Testis (tissue), 3 donors: Measurements from ENCODE around the gene METTL22. TPM values are rescaled to one million over a fixed set of nuclear protein-coding genes. Genes with fewer than 3 reads are reported as not detected.
A peak's percentile ranks its signal among the peaks of the same experiment; 100 is the strongest.

ENCODE experiments used
- DNase-seq: peaks from one replicate; pipeline ENCODE4 v3.0.0-alpha.2; 2019
- H3K27ac ChIP-seq, 2 donors: fragments of 200-600 bp; sonication (generic); one replicate each; pipeline ENCODE4 v1.5.1; 2019
- H3K27me3 ChIP-seq: fragments of 200-600 bp; sonication (generic); one replicate; pipeline ENCODE4 v1.5.1; 2019
- H3K36me3 ChIP-seq: fragments of 200-600 bp; sonication (generic); one replicate; pipeline ENCODE4 v1.5.1; 2017; ENCODE audit warnings: low read depth; ENCODE audit errors: missing control alignments
- H3K4me1 ChIP-seq: fragments of 200-600 bp; sonication (generic); one replicate; pipeline ENCODE4 v1.5.1; 2019
- H3K4me3 ChIP-seq, 2 donors: fragments of 200-600 bp; sonication (generic); one replicate each; pipeline ENCODE4 v1.5.1; 2017 to 2019
- H3K9me3 ChIP-seq: fragments of 200-600 bp; sonication (generic); one replicate; pipeline ENCODE4 v1.5.1; 2017
- POLR2A ChIP-seq: fragments of 450-650 bp; IDR thresholded peaks from one replicate; pipeline ENCODE4 v1.6.1; 2017; ENCODE audit warnings: antibody characterized with exemption, mild to moderate bottlenecking, moderate library complexity
- WGBS, 2 donors: methylation state at CpG; one replicate each; pipeline ENCODE4 v1.1.5; 2018; 5-methylcytosine and 5-hydroxymethylcytosine counted together
- intact Hi-C: fragments of 100-400 bp; cut with DNase I; formaldehyde crosslinking; loops from one replicate; pipeline ENCODE4 v1.15.1; 2023; ENCODE audit warnings: low total_unique reads
- polyA plus RNA-seq: library from polyadenylated mRNA; stranded (reverse); fragments of 350-450 nt; fragmentation: Illumina TruSeq; extraction: RNeasy Lipid Tissue Mini Kit (QIAGEN cat#74804); gene quantifications from one replicate; pipeline ENCODE4 v1.2.3, GENCODE V29; 2014; ENCODE audit warnings: low read depth, low replicate concordance; ENCODE audit not compliant: insufficient read depth
- total RNA-seq, 2 donors: library from RNA; depleted of rRNA; stranded (reverse); fragments of >200 nt; gene quantifications; one replicate each; pipeline ENCODE4 v1.2.3, GENCODE V29; 2016
- TF ChIP-seq, protein P1 (sequence below), 3 experiments: fragments of 450-650 bp in 2 of 3; fragments of 200-600 bp in 1 of 3; sonication (generic) in 1 of 3; IDR thresholded peaks; one replicate each; pipeline ENCODE4 v1.5.1; 2016 to 2019; ENCODE audit warnings: antibody characterized with exemption in 3 of 3, mild to moderate bottlenecking in 2 of 3, moderate library complexity in 1 of 3

METTL22 gene
- total and polyA plus RNA-seq, 3 donors from 2014 or later = 74.5 to 93.1 (median 85.6) TPM

DNA sequence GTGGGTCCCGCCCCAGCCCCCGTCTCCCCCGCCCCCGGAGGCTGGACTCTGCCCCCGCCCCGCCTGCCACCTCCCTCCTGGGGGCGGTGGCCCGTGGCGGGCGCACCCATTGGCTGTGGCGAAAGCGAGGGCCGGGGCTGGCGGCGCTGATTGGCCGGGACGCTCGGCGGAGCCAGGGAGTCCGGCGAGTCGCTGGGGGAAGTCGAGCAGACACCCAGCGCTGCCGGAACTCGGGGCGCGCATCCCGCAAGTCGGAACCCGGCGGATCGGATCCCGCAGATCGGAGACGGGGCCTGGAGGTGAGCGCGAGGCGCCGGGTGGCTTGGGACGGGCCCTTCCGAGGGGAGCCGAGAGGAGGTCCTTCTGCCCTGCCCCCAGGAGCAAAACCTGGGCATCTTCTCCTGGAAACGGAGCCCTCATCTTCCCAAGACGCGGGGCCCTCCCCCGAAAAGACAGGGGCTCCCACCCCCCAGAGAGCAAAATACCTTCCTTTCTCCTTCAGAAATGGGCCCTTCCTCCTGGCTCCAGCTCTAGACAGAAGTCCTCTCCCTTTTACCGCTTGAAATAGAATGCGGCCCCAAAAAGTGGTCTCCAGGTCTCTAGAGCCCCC lies 53.0 kb downstream of the METTL22 start, which contains the start of gene ABAT:
TSS of gene ABAT (plus strand) at position 205 of the 610 bp plus-strand sequence. CDS start 61,123 bp downstream, outside the sequence.
- DNase-seq = peak; percentile 91
- H3K9me3 ChIP-seq = no peaks in the 10 kb centered on the region

DNA sequence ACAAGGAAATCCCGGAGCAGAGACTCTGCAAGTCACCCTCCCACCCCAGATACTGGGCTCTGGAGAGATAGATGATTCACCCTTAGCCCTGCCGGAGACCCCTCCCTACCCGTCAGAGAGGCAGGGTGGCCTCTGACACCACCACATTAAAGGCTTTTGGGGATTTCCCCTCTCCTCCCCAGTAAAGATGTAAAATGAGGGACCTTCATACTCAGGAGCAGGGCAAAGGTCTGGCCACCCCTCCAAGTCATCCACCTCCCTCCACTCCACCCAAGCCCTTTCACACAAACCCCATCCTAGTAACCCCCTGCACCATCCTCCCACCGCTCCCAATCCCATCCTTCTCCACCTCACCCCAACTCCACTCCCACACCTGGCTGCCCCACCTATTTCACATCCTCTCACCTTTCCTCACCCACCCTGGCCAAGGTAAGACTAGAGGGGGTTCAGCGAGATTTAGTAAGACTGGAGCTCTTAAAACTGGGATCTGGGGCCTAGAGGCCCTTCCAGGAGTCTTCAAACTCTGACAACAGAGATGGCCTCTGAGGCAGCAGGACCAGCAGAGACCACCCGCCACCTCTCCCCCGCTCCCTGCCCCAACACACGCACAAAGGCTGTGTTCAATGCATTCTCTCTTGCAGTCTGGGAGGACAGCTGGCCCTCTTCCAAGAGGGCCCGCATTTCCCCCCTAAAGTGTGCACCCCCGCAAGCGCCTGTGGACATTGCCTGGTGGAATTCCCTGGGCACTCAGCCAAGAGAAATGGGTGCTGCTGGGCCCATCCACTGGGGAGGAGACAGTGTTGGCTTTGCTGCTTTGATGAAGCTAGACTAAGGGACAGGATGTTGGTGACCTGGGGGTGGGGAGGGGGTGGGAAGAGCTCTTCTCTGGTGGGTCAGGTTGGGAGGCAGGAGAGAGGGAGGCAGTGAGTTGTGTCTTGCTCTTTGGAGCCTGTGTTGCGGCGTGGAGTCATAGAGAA lies 54.0 kb downstream of the METTL22 start:
- no peaks in the 10 kb centered on the region for H3K9me3 ChIP-seq
- intact Hi-C loops = no loop called here
- H3K36me3 ChIP-seq = no peaks in the 10 kb centered on the region
- TF ChIP-seq, protein P1, sequence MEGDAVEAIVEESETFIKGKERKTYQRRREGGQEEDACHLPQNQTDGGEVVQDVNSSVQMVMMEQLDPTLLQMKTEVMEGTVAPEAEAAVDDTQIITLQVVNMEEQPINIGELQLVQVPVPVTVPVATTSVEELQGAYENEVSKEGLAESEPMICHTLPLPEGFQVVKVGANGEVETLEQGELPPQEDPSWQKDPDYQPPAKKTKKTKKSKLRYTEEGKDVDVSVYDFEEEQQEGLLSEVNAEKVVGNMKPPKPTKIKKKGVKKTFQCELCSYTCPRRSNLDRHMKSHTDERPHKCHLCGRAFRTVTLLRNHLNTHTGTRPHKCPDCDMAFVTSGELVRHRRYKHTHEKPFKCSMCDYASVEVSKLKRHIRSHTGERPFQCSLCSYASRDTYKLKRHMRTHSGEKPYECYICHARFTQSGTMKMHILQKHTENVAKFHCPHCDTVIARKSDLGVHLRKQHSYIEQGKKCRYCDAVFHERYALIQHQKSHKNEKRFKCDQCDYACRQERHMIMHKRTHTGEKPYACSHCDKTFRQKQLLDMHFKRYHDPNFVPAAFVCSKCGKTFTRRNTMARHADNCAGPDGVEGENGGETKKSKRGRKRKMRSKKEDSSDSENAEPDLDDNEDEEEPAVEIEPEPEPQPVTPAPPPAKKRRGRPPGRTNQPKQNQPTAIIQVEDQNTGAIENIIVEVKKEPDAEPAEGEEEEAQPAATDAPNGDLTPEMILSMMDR (IDR thresholded peaks at IDR 0.05) = no peak
- no peak for TF ChIP-seq POLR2A
- no peaks in the 10 kb centered on the region for H3K27me3 ChIP-seq
- peaks cover 10% of the 10 kb centered on the region for H3K4me1 ChIP-seq
- no peak overlapping the region for H3K27ac ChIP-seq
- H3K4me3 ChIP-seq = peak overlapping the region in 1 of 2 donors; percentile 64
- WGBS, 2 donors = 66 to 67% methylated on average over 11 to 13 of the region's 13 CpGs
- peak; percentile 41 for DNase-seq

More for the DNA sequence above, 53.0 kb downstream of the METTL22 start, which contains the start of gene ABAT:
- TF ChIP-seq, protein P1 (IDR thresholded peaks at IDR 0.05) = no peak
- no peak for TF ChIP-seq POLR2A
- Histone ChIP-seq H3K4me3 (peak within 1 kb of the TSS; percentile 53 to 64), H3K4me1 (peaks cover 10% of the 10 kb centered on the region), H3K27ac (no peak within 1 kb of the TSS), H3K36me3 (no peaks in the 10 kb centered on the region), H3K27me3 (no peaks in the 10 kb centered on the region)
- 3 to 5% methylated on average over 6 to 46 of the region's 49 CpGs for WGBS, 2 donors
- intact Hi-C loops = no loop called here

DNA sequence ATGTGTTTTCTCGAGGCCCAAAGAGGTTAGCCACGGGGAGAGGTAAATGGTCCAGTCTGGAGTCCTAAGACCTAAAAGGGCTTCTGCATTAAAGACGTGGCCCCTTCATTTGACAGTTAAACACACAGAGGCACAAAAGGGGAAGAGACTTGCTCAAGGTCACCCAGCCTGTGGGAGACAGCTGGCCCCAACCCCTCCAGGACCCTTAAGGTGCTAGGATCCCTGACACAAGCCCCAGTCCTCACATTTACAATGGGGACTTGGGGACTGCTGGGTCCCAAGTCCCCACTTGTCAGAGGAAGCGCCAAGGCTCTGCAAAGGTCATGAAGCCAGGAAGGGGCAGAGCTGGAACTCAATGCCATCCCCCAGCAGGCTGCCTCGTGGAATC lies 54.7 kb downstream of the METTL22 start:
- intact Hi-C loops = no loop called here
- WGBS, 2 donors = 57 to 63% methylated on average over 5 of the region's 5 CpGs
- TF ChIP-seq, protein P1 (IDR thresholded peaks at IDR 0.05) = no peak
- TF ChIP-seq POLR2A = no peak

DNA sequence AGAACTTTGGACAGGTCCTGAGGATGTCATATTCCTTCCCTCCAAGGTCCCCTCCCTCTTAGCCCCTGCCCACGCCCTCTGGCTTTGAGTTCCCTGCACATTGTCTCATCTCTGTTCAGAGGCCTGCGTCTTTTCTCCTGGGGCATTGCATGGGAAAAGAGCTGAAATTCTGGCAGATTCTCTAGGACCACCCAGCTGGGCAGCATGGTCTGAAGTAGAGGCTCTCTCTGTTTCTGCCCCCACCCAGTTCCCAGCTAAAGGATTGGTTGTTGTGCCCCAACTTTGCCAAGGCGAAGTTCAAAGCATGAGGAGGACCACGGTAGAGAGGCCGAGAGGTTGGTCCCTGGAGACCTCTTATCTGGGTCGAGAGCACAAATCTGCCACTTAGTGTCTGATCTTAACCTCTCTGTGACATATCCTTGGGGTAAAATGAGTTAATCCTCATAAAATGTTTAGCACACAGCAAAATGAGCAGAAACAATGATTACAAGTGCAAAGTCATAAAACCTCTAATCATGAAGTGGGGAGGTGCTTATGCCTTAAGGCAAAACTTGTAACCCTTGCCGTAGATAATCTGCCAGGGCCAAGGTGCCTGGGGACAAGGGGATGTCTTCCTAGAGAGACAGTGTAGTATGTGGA lies 55.4 kb downstream of the METTL22 start:
- 57 to 58% methylated on average over 7 of the region's 7 CpGs for WGBS, 2 donors
- H3K27ac ChIP-seq = no peak overlapping the region
- intact Hi-C loops = no loop called here
- H3K36me3 ChIP-seq = no peaks in the 10 kb centered on the region
- no peak for DNase-seq
- H3K4me1 ChIP-seq = peaks cover 10% of the 10 kb centered on the region
- no peak for TF ChIP-seq POLR2A
- TF ChIP-seq, protein P1 (IDR thresholded peaks at IDR 0.05) = no peak
- no peak overlapping the region for H3K4me3 ChIP-seq
- no peaks in the 10 kb centered on the region for H3K27me3 ChIP-seq
- no peaks in the 10 kb centered on the region for H3K9me3 ChIP-seq

More for the DNA sequence above, 54.7 kb downstream of the METTL22 start:
- Histone ChIP-seq H3K4me1 (peaks cover 10% of the 10 kb centered on the region), H3K36me3 (no peaks in the 10 kb centered on the region), H3K27ac (no peak overlapping the region), H3K9me3 (no peaks in the 10 kb centered on the region), H3K4me3 (no peak overlapping the region), H3K27me3 (no peaks in the 10 kb centered on the region)
- no peak for DNase-seq
